Loucy (cell line): ENCODE results near the gene OR51B2.

ENCODE experiments used
- EZH2phosphoT487 ChIP-seq: fragments of 200-600 bp; IDR thresholded peaks from 2 replicates; pipeline ENCODE4 v1.6.1; 2018; ENCODE audit warnings: antibody characterized with exemption, mild to moderate bottlenecking, moderate library complexity, borderline replicate concordance
- TF ChIP-seq, protein P1 (sequence below): fragments of 200-600 bp; sonication (generic); conservative IDR thresholded peaks from 2 replicates; pipeline ENCODE4 v1.5.1; 2014; ENCODE audit warnings: mild to moderate bottlenecking, antibody characterized with exemption, low read length

DNA sequence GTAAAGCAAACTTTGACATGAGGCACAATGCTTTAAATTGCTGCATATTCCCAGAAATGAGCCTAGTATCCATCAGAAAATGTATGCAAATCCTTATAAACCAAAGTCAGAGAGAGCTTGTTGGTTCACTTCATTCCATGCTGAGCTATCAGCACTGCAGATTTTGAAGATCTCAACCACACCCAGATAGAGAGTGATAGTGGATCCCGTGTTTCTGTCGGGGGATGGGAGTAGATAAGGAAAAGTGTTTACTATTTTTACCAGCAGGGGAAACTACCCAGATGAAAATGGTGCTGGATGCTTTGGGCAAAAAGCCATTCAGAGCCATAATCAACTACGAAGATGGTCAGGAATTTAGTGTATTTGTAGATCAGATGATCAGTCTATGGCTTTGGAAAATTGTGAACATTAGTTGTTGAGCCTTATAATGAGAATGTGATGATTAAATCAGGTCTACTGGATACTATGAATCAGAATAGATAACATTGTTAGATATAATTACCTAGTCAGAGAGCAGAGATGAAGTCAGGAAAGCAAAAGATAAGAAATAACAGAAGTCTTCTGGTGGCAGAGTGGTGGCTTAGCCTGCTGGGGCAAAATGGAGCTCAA lies 38.0 kb upstream of the OR51B2 start:
- TF ChIP-seq, protein P1, sequence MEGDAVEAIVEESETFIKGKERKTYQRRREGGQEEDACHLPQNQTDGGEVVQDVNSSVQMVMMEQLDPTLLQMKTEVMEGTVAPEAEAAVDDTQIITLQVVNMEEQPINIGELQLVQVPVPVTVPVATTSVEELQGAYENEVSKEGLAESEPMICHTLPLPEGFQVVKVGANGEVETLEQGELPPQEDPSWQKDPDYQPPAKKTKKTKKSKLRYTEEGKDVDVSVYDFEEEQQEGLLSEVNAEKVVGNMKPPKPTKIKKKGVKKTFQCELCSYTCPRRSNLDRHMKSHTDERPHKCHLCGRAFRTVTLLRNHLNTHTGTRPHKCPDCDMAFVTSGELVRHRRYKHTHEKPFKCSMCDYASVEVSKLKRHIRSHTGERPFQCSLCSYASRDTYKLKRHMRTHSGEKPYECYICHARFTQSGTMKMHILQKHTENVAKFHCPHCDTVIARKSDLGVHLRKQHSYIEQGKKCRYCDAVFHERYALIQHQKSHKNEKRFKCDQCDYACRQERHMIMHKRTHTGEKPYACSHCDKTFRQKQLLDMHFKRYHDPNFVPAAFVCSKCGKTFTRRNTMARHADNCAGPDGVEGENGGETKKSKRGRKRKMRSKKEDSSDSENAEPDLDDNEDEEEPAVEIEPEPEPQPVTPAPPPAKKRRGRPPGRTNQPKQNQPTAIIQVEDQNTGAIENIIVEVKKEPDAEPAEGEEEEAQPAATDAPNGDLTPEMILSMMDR, result no peak
- TF ChIP-seq EZH2phosphoT487, result no peak
